Right lobe of liver (tissue), 4 donors: ENCODE results near the gene TOB1.

Source experiments
- POLR2A ChIP-seq: fragments of 450-650 bp; IDR thresholded peaks from one replicate; pipeline ENCODE4 v1.6.1; 2017; ENCODE audit warnings: antibody characterized with exemption, mild to moderate bottlenecking
- TF ChIP-seq, protein P1 (sequence below), 4 donors: fragments of 200-600 bp in 3 of 4; fragments of 450-650 bp in 1 of 4; IDR thresholded peaks; one replicate each; pipeline versions ENCODE4 v1.5.1 to v1.8.0; 2016 to 2022; ENCODE audit warnings: antibody characterized with exemption in 4 of 4, mild to moderate bottlenecking in 2 of 4
- donor health status: DM: no; HTN: no; CAD: no.
- donor health status: DM: no; HTN: no; CAD: no.
- donor health status: DM: no; HTN: yes; CAD: no.

- TF ChIP-seq, protein P1, sequence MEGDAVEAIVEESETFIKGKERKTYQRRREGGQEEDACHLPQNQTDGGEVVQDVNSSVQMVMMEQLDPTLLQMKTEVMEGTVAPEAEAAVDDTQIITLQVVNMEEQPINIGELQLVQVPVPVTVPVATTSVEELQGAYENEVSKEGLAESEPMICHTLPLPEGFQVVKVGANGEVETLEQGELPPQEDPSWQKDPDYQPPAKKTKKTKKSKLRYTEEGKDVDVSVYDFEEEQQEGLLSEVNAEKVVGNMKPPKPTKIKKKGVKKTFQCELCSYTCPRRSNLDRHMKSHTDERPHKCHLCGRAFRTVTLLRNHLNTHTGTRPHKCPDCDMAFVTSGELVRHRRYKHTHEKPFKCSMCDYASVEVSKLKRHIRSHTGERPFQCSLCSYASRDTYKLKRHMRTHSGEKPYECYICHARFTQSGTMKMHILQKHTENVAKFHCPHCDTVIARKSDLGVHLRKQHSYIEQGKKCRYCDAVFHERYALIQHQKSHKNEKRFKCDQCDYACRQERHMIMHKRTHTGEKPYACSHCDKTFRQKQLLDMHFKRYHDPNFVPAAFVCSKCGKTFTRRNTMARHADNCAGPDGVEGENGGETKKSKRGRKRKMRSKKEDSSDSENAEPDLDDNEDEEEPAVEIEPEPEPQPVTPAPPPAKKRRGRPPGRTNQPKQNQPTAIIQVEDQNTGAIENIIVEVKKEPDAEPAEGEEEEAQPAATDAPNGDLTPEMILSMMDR (IDR thresholded peaks at IDR 0.05) = no peak
- no peak for TF ChIP-seq POLR2A
These were observed 15.5 kb downstream of the TOB1 start for GRCh38 chr17:50850640-50851039.
